ENCODE measurements around the gene SMIM23. TPM values are rescaled to one million over a fixed set of nuclear protein-coding genes. Genes with fewer than 3 reads are reported as not detected.

SMIM23 gene
- total RNA-seq, 1 experiment from 2014 or later: not detected

- Histone ChIP-seq H3K4me3 (no peak overlapping the region), H3K4me2 (no peak overlapping the region), H3K79me2 (ENCODE audit: low read depth) (no peaks in the 10 kb centered on the region), H3K36me3 (ENCODE audit: low read depth) (no peaks in the 10 kb centered on the region), H3F3A (ENCODE audit: insufficient read depth, low read depth) (no peaks in the 10 kb centered on the region), H3K27me3 (ENCODE audit: insufficient read depth, low read depth) (no peaks in the 10 kb centered on the region), H2AFZ (no peak overlapping the region), H3K9me2 (ENCODE audit: insufficient read depth) (no peaks in the 10 kb centered on the region), H4K20me1 (ENCODE audit: insufficient read depth) (no peaks in the 10 kb centered on the region), H3K9me3 (ENCODE audit: insufficient read depth, low read depth) (peaks cover 4% of the 10 kb centered on the region; the same call in 1 of the 2 replicates), H3K27ac (no peak overlapping the region), H3K4me1 (replicated peaks; ENCODE audit: insufficient read depth) (no peaks in the 10 kb centered on the region)
- intact Hi-C loops (cut with micrococcal nuclease; ENCODE audit: unreplicated experiment): no loop called here
- no peak for TF ChIP-seq EZH2 (IDR thresholded peaks at IDR 0.05; ENCODE audit: low read depth)
- TF ChIP-seq CTCF (conservative IDR thresholded peaks at IDR 0.05): no peak
- ChIA-PET CTCF (no interaction called here), POLR2A (ENCODE audit: unreplicated experiment) (interaction anchor here (0.6 kb wide), 1 partner anchor 136 kb away, joined by 3 read pairs; no protein-coding TSS in a partner anchor)
- no peak for DNase-seq
- no TSS peak for BruUV-seq (replicated peaks)
Measured at GRCh38 chr5:171835066-171835465, 49.4 kb downstream of the SMIM23 start.

GRCh38 chr5:171837522-171837921, 51.9 kb downstream of the SMIM23 start:
- H4K20me1 ChIP-seq (ENCODE audit: insufficient read depth): no peaks in the 10 kb centered on the region
- intact Hi-C loops (cut with micrococcal nuclease; ENCODE audit: unreplicated experiment): no loop called here
- H3K27ac ChIP-seq: no peak overlapping the region
- H3K36me3 ChIP-seq (ENCODE audit: low read depth): no peaks in the 10 kb centered on the region
- no peaks in the 10 kb centered on the region for H3K4me1 ChIP-seq (replicated peaks; ENCODE audit: insufficient read depth)
- no peaks in the 10 kb centered on the region for H3K9me2 ChIP-seq (ENCODE audit: insufficient read depth)
- no peaks in the 10 kb centered on the region for H3K9me3 ChIP-seq (ENCODE audit: insufficient read depth, low read depth)
- no peak overlapping the region for H3K4me2 ChIP-seq
- no TSS peak for BruUV-seq (replicated peaks)
- no peak overlapping the region for H2AFZ ChIP-seq
- DNase-seq: no peak
- H3F3A ChIP-seq (ENCODE audit: insufficient read depth, low read depth): no peaks in the 10 kb centered on the region
- TF ChIP-seq EZH2 (IDR thresholded peaks at IDR 0.05; ENCODE audit: low read depth) (no peak), CTCF (conservative IDR thresholded peaks at IDR 0.05) (no peak)
- H3K4me3 ChIP-seq: no peak overlapping the region
- H3K79me2 ChIP-seq (ENCODE audit: low read depth): no peaks in the 10 kb centered on the region
- CTCF ChIA-PET: no interaction called here
- H3K27me3 ChIP-seq (ENCODE audit: insufficient read depth, low read depth): no peaks in the 10 kb centered on the region
- POLR2A ChIA-PET (ENCODE audit: unreplicated experiment): no interaction called here

- no peaks in the 10 kb centered on the region for H3K79me2 ChIP-seq (ENCODE audit: low read depth)
- H3K9me2 ChIP-seq (ENCODE audit: insufficient read depth): no peaks in the 10 kb centered on the region
- H3F3A ChIP-seq (ENCODE audit: insufficient read depth, low read depth): no peaks in the 10 kb centered on the region
- ChIA-PET POLR2A (ENCODE audit: unreplicated experiment) (no interaction called here), CTCF (no interaction called here)
- no peaks in the 10 kb centered on the region for H3K4me1 ChIP-seq (replicated peaks; ENCODE audit: insufficient read depth)
- intact Hi-C loops (cut with micrococcal nuclease; ENCODE audit: unreplicated experiment): no loop called here
- no peaks in the 10 kb centered on the region for H3K36me3 ChIP-seq (ENCODE audit: low read depth)
- H3K27ac ChIP-seq: no peak overlapping the region
- no peak for DNase-seq
- H3K27me3 ChIP-seq (ENCODE audit: insufficient read depth, low read depth): no peaks in the 10 kb centered on the region
- no peaks in the 10 kb centered on the region for H4K20me1 ChIP-seq (ENCODE audit: insufficient read depth)
- no peak overlapping the region for H2AFZ ChIP-seq
- no TSS peak for BruUV-seq (replicated peaks)
- H3K9me3 ChIP-seq (ENCODE audit: insufficient read depth, low read depth): no peaks in the 10 kb centered on the region
- no peak overlapping the region for H3K4me2 ChIP-seq
- no peak overlapping the region for H3K4me3 ChIP-seq
- no peak for TF ChIP-seq EZH2 (IDR thresholded peaks at IDR 0.05; ENCODE audit: low read depth)
- TF ChIP-seq CTCF (conservative IDR thresholded peaks at IDR 0.05): no peak
Measured at GRCh38 chr5:171838066-171838465, 52.4 kb downstream of the SMIM23 start.
